B cell (primary cell): ENCODE data around the gene OSBPL1A. TPM values are rescaled to one million over a fixed set of nuclear protein-coding genes. Genes with fewer than 3 reads are reported as not detected.
A peak's percentile ranks its signal among the peaks of the same experiment; 100 is the strongest.

ENCODE experiments used
- ATAC-seq: fragments of 200-7000 bp; cut with Tn5 transposase; one replicate; pipeline ENCODE4 v1.10.0; 2021; ENCODE audit warnings: low read depth, mild to moderate bottlenecking, moderate number of reproducible peaks, moderate library complexity
- CTCF ChIA-PET: fragments of 350-600 bp; sonication (Branson Sonifier 250); formaldehyde crosslinking; loops from one replicate; lab custom pipeline; 2021; ENCODE audit warnings: antibody characterized with exemption, inconsistent platforms; lab: Charles Lee
- POLR2A ChIA-PET: fragments of 350-600 bp; sonication (Branson Sonifier 250); formaldehyde crosslinking; loops from one replicate; lab custom pipeline; 2021; ENCODE audit warnings: antibody characterized with exemption; lab: Charles Lee
- DNase-seq: peaks from one replicate; pipeline ENCODE4 v3.0.0; 2013
- H2AFZ ChIP-seq: 2 replicates; pipeline ENCODE4 v1.6.1; 2012; ENCODE audit warnings: mild to moderate bottlenecking, low read depth, low read length; ENCODE audit not compliant: insufficient read depth, poor library complexity, severe bottlenecking
- H3K27ac ChIP-seq, 2 donors: 1 replicate in 1 of 2; 2 replicates in 1 of 2; pipeline ENCODE4 v1.5.1; 2012 to 2013; ENCODE audit warnings: low read length in 2 of 2, mild to moderate bottlenecking in 2 of 2, moderate library complexity in 1 of 2
- H3K27me3 ChIP-seq, 4 experiments: fragments of 200-600 bp in 1 of 4; sonication (generic) in 1 of 4; replicated peaks in 1 of 4; 1 replicate in 2 of 4; 2 replicates in 2 of 4; pipeline versions ENCODE4 v1.6.1 to v1.7.0; 2013 to 2016; ENCODE audit warnings: low read length in 3 of 4, mild to moderate bottlenecking in 2 of 4, mixed read lengths in 1 of 4, moderate library complexity in 1 of 4; ENCODE audit not compliant: insufficient read depth in 4 of 4, control insufficient read depth in 3 of 4; ENCODE audit errors: control extremely low read depth in 1 of 4
- H3K36me3 ChIP-seq, 2 experiments: replicated peaks in 1 of 2; 1 replicate in 1 of 2; 2 replicates in 1 of 2; pipeline versions ENCODE4 v1.6.1 to v1.7.1; 2013; ENCODE audit warnings: low read length in 1 of 2; ENCODE audit not compliant: insufficient read depth in 2 of 2, control insufficient read depth in 1 of 2; ENCODE audit errors: control extremely low read depth in 1 of 2, extremely low read depth in 1 of 2
- H3K4me1 ChIP-seq, 2 donors: fragments of 200-600 bp in 1 of 2; sonication (generic) in 1 of 2; 1 replicate in 1 of 2; 2 replicates in 1 of 2; pipeline versions ENCODE4 v1.5.1 to v1.6.1; 2013 to 2017; ENCODE audit warnings: low read length in 2 of 2; ENCODE audit not compliant: control insufficient read depth in 2 of 2, insufficient read depth in 2 of 2
- H3K4me2 ChIP-seq: replicated peaks from 2 replicates; pipeline ENCODE3; 2012; ENCODE audit warnings: mild to moderate bottlenecking, low read depth, low read length; ENCODE audit not compliant: poor library complexity, severe bottlenecking
- H3K4me3 ChIP-seq, 5 experiments: fragments of 200-600 bp in 1 of 5; sonication (generic) in 1 of 5; 1 replicate in 3 of 5; 2 replicates in 2 of 5; pipeline versions ENCODE4 v1.5.1 to v1.7.0; 2011 to 2016; ENCODE audit warnings: low read length in 4 of 5, mild to moderate bottlenecking in 4 of 5, low read depth in 2 of 5, control low read depth in 1 of 5, moderate library complexity in 1 of 5; ENCODE audit not compliant: insufficient read depth in 1 of 5; ENCODE audit errors: control extremely low read depth in 1 of 5, extremely low read depth in 1 of 5
- H3K79me2 ChIP-seq: fragments of 200-600 bp; sonication (generic); one replicate; pipeline ENCODE4 v1.6.0; 2016; ENCODE audit warnings: low read length; ENCODE audit not compliant: control insufficient read depth, insufficient read depth
- H3K9ac ChIP-seq: fragments of 200-600 bp; sonication (generic); 2 replicates; pipeline ENCODE4 v1.6.1; 2017; ENCODE audit warnings: mild to moderate bottlenecking, low read length, moderate library complexity
- H3K9me3 ChIP-seq, 3 donors: one replicate each; pipeline versions ENCODE4 v1.6.1 to v1.7.1; 2013; ENCODE audit warnings: low read length in 2 of 3; ENCODE audit not compliant: control insufficient read depth in 2 of 3, insufficient read depth in 1 of 3; ENCODE audit errors: control extremely low read depth in 1 of 3
- H4K20me1 ChIP-seq: 2 replicates; pipeline ENCODE4 v1.6.0; 2012; ENCODE audit warnings: mild to moderate bottlenecking, low read length; ENCODE audit not compliant: insufficient read depth, control insufficient read depth, poor library complexity, severe bottlenecking
- H3K27ac Mint-ChIP-seq: one replicate; pipeline ENCODE4 v1.8.0; 2021; ENCODE audit warnings: mixed read lengths
- H3K27me3 Mint-ChIP-seq: one replicate; pipeline ENCODE4 v1.8.0; 2021; ENCODE audit warnings: mixed read lengths
- H3K4me1 Mint-ChIP-seq: one replicate; pipeline ENCODE4 v1.8.0; 2021; ENCODE audit warnings: mixed read lengths
- H3K4me3 Mint-ChIP-seq: one replicate; pipeline ENCODE4 v1.8.0; 2021; ENCODE audit warnings: mixed read lengths
- H3K9me3 Mint-ChIP-seq: one replicate; pipeline ENCODE4 v1.8.0; 2022; ENCODE audit warnings: mixed read lengths; ENCODE audit not compliant: insufficient read depth
- CTCF ChIP-seq: fragments of 200-600 bp; IDR thresholded peaks from one replicate; pipeline ENCODE4 v1.8.0; 2022; ENCODE audit warnings: antibody characterized with exemption, mild to moderate bottlenecking
- EZH2 ChIP-seq: IDR thresholded peaks from 2 replicates; pipeline ENCODE4 v1.6.1; 2012; ENCODE audit warnings: borderline replicate concordance, low read depth, mild to moderate bottlenecking, moderate library complexity, low read length; ENCODE audit not compliant: insufficient read depth, poor library complexity, severe bottlenecking
- WGBS: methylation state at CpG from one replicate; pipeline ENCODE4 v1.1.5; 2013; ENCODE audit warnings: missing lambda C conversion rate; ENCODE audit not compliant: insufficient coverage; 5-methylcytosine and 5-hydroxymethylcytosine counted together
- intact Hi-C: fragments of 100-400 bp; cut with micrococcal nuclease; formaldehyde crosslinking; loops from one replicate; pipeline ENCODE4 v1.10.0; 2022
- polyA plus RNA-seq: library from polyadenylated mRNA; depleted of rRNA; stranded (reverse); fragments of >200 nt; gene quantifications from 2 replicates; pipeline ENCODE4 v1.2.3, GENCODE V29; 2012
- total RNA-seq, 2 donors: library from RNA; stranded (reverse); fragments of 120-200 nt in 1 of 2; gene quantifications; 1 replicate in 1 of 2; 2 replicates in 1 of 2; pipeline versions ENCODE4 v1.2.3 to v1.2.4, GENCODE V29; 2013 to 2022

The OSBPL1A gene
- total and polyA plus RNA-seq, 2 donors (not counting 1 experiment from before 2014, with no cell fraction given), result 0.57 to 0.86 TPM

DNA sequence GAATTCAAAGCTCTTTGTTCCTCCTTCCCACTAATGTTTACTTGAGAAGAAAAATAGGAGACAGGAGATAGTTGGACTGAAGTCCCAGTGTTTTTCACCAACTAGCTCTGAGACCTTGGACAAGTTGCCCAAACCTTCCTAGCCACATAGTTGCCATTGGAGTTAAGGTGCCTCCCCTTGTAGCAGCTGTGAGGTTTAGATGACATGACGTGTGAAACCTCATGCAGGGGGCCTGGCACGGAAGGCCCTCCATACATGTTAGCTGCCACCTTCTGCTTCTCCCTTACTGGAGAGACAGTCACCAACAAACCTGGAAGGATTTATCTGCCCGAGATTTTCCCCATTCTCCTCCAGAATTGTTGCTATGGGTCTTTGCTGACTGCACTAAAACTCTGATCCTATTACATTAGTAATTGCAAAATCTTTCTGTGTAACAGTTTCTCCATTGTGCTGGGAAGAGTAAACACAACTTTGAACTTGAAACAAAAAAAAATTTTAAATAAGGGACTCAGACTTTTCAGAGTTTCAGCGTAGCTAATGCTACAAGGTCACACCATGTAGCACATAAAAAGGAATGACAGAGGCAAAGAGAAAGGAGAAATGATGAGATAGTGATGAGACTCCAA is 282.6 kb downstream of the OSBPL1A start:
- Mint-ChIP-seq H3K27me3 (no peaks in the 10 kb centered on the region), H3K27ac (peak overlapping the region; percentile 33), H3K9me3 (no peaks in the 10 kb centered on the region), H3K4me3 (no peak overlapping the region), H3K4me1 (peaks cover 9% of the 10 kb centered on the region)
- Histone ChIP-seq H4K20me1 (no peaks in the 10 kb centered on the region), H3K4me3 (no peak overlapping the region), H3K36me3 (peaks cover 2 to 32% of the 10 kb centered on the region in 2 experiments), H3K27me3 (no peaks in the 10 kb centered on the region), H3K4me2 (no peak overlapping the region), H3K4me1 (peaks cover 0 to 7% of the 10 kb centered on the region in 2 donors), H2AFZ (no peak overlapping the region), H3K27ac (no peak overlapping the region), H3K9me3 (no peaks in the 10 kb centered on the region), H3K79me2 (no peaks in the 10 kb centered on the region), H3K9ac (no peak overlapping the region)
- 67% methylated on average over 1 of the region's 4 CpGs for WGBS
- no peak for TF ChIP-seq CTCF
- TF ChIP-seq EZH2, result no peak
- POLR2A ChIA-PET, result no interaction called here
- DNase-seq, result no peak
- intact Hi-C loops, result no loop called here
- ATAC-seq, result no peak
- CTCF ChIA-PET, result interaction anchor here (1.0 to 4.3 kb wide), 4 partner anchors 169 to 492 kb away, joined by 3 to 15 read pairs (median 4); no protein-coding TSS in a partner anchor

DNA sequence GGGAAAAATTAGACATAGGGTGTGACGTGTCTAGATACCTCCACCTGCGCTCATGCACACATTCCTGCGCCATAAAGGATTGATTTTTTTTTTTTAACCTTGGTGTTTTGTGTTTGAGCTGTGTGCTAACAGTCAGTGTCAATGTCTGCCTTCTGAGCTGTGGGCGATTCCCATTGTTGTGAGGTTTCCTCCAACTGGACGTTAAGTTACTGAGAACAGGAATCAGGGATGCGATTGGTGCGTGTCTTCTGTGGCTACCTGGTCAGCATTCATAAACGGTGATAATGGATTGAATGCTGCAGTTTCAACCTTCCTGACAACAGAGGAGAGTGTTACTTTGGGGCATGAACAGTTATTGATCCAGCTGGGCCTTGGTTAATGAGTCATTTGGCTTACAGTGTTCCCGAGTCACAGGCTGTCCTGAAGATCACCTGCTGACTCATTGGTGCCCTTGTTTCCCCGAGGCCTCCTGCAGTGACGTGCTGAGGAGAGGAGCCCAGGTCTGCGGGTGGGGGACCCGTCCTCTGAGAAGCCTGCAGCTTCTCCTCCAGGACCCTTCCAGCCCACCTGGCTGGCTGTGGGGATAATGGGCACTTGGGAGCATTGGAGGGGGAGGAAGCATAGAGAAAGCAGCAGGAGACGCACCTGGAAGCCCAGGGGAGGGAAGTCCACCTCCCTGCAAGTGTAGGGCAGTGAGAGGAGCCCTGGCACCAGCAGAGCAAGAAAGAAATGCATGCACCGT is 284.6 kb downstream of the OSBPL1A start:
- ATAC-seq, result no peak
- 90% methylated on average over 12 of the region's 15 CpGs for WGBS
- H3K9ac ChIP-seq, result no peak overlapping the region
- POLR2A ChIA-PET, result interaction anchor here (0.5 kb wide), 1 partner anchor 100 kb away, joined by 4 read pairs; no protein-coding TSS in a partner anchor
- no peak overlapping the region for H3K27ac ChIP-seq
- H3K4me3 ChIP-seq, result no peak overlapping the region
- peaks cover 2 to 21% of the 10 kb centered on the region in 2 experiments for H3K36me3 ChIP-seq
- CTCF ChIA-PET, result interaction anchor here (0.9 to 1.3 kb wide), 2 partner anchors 95 to 491 kb away, joined by 3 to 4 read pairs; no protein-coding TSS in a partner anchor
- H3K9me3 Mint-ChIP-seq, result no peaks in the 10 kb centered on the region
- H3K27me3 Mint-ChIP-seq, result no peaks in the 10 kb centered on the region
- peaks cover 0 to 7% of the 10 kb centered on the region in 2 donors for H3K4me1 ChIP-seq
- intact Hi-C loops, result no loop called here
- no peak for DNase-seq
- TF ChIP-seq CTCF (no peak), EZH2 (no peak)
- no peaks in the 10 kb centered on the region for H3K9me3 ChIP-seq
- H4K20me1 ChIP-seq, result no peaks in the 10 kb centered on the region
- H2AFZ ChIP-seq, result no peak overlapping the region
- peaks cover 12% of the 10 kb centered on the region for H3K4me1 Mint-ChIP-seq
- no peaks in the 10 kb centered on the region for H3K79me2 ChIP-seq
- H3K4me3 Mint-ChIP-seq, result no peak overlapping the region
- H3K4me2 ChIP-seq, result no peak overlapping the region
- no peak overlapping the region for H3K27ac Mint-ChIP-seq
- no peaks in the 10 kb centered on the region for H3K27me3 ChIP-seq
